ENCODE data around the gene ARID3A. TPM values are rescaled to one million over a fixed set of nuclear protein-coding genes. Genes with fewer than 3 reads are reported as not detected.

Gene ARID3A
- total and polyA plus RNA-seq, 12 donors, result 1.6 to 10.2 (median 7.4) TPM

DNA sequence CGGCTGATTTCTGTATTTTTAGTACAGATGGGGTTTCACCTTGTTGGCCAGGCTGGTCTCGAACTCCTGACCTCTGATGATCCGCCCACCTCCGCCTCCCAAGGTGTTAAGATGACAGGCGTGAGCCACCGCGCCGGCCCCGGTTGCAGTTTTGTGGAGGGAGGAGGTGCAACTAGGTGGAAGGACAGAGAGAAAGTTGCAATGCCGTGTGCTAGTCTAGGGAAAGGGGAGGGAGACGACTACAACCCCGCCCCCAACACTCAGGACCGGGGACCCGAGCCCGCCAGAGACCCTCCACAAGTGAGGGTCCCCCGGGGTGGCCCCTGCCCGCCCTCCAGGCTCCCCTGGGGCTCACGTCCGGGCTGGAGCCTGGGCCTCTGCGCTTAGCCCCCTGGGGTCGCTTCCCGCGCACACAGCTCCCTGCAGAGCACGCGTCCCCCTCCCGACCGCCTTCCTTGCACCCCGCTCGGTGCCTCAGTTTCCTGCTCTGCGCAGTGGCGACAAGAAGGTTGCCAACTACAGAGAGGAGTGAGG is 1.2 kb upstream of the ARID3A start:
- 12 to 22% (median 16%) methylated on average over 14 to 31 of the region's 31 CpGs for WGBS, 4 donors
- H3K9me3 ChIP-seq (replicated peaks in 1 of 3), result no peaks in the 10 kb centered on the region
- peak overlapping the region in 1 of 5 donors; percentile 80 for H3K27ac ChIP-seq
- TF ChIP-seq, protein P1, sequence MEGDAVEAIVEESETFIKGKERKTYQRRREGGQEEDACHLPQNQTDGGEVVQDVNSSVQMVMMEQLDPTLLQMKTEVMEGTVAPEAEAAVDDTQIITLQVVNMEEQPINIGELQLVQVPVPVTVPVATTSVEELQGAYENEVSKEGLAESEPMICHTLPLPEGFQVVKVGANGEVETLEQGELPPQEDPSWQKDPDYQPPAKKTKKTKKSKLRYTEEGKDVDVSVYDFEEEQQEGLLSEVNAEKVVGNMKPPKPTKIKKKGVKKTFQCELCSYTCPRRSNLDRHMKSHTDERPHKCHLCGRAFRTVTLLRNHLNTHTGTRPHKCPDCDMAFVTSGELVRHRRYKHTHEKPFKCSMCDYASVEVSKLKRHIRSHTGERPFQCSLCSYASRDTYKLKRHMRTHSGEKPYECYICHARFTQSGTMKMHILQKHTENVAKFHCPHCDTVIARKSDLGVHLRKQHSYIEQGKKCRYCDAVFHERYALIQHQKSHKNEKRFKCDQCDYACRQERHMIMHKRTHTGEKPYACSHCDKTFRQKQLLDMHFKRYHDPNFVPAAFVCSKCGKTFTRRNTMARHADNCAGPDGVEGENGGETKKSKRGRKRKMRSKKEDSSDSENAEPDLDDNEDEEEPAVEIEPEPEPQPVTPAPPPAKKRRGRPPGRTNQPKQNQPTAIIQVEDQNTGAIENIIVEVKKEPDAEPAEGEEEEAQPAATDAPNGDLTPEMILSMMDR (IDR thresholded peaks at IDR 0.05), result no peak
- TF ChIP-seq POLR2A (IDR thresholded peaks at IDR 0.05), result no peak
- H3K4me3 ChIP-seq, result peak overlapping the region in 2 of 4 donors; percentile 71 to 73
- no peaks in the 10 kb centered on the region for H3K36me3 ChIP-seq (replicated peaks in 1 of 2)
- intact Hi-C loops (cut with DNase I), result loop anchor here in 1 of 2 donors (5.0 kb wide), 1 partner anchor 58 kb away; the partner anchor contains the start of gene WDR18
- peaks cover 17% of the 10 kb centered on the region for H3K27me3 ChIP-seq
- peaks cover 13% of the 10 kb centered on the region in 2 donors for H3K4me1 ChIP-seq (replicated peaks in 1 of 2)
- no peak for DNase-seq

DNA sequence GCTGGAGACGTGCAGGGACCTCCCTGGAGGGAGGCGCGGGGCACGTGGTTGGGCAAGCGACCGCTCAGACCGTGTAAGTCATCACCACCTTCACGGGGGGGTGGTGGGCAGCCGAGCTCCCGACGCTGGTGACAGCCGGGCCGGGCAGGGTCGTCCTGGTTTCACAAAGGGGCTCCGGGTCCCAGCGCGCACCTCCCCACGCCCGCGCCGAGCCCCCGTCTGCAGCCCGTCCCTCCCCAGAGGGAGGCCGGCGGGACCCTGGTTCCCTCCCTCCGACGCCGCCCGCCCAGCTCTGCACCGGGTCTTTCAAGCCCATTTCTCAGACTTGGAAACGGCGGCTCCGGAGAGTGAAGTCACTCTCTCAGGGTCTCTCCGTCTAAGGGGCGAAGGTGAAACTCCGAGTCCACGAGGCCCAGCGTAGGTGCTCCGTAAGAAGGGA is 729 bp upstream of the ARID3A start:
- no peaks in the 10 kb centered on the region for H3K9me3 ChIP-seq (replicated peaks in 1 of 3)
- intact Hi-C loops (cut with DNase I), result no loop called here
- H3K4me1 ChIP-seq (replicated peaks in 1 of 2), result peaks cover 12 to 13% of the 10 kb centered on the region in 2 donors
- no peaks in the 10 kb centered on the region for H3K36me3 ChIP-seq (replicated peaks in 1 of 2)
- H3K27me3 ChIP-seq, result peaks cover 13% of the 10 kb centered on the region
- peak overlapping the region in 3 of 4 donors; percentile 16 to 73 (median 71) for H3K4me3 ChIP-seq
- peak overlapping the region in 4 of 5 donors; percentile 29 to 81 (median 76) for H3K27ac ChIP-seq
- no peak for TF ChIP-seq POLR2A (IDR thresholded peaks at IDR 0.05)
- TF ChIP-seq, protein P1 (IDR thresholded peaks at IDR 0.05), result no peak
- DNase-seq, result peak in 3 of 7 donors; percentile 46 to 54 (median 53)
- WGBS, 4 donors, result 0% methylated on average over 18 to 39 of the region's 39 CpGs; no CpG with 5 or more reads in 1 of the 4 donors

DNA sequence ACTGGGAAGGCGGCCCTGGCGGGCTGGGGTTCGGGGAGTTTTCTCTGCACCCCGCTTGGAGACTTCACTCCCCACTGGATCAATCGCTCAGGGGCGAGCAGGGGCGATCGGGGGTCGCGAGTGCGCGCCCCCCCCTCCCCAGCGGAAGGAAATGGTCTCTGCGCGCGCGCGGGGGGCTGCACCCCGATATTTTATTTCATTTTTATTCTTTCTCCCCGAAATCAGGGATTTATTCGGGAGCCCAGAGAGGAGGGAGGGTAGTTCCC is 421 bp downstream of the ARID3A start:
- intact Hi-C loops (cut with DNase I), result no loop called here
- no peaks in the 10 kb centered on the region for H3K9me3 ChIP-seq (replicated peaks in 1 of 3)
- WGBS, 4 donors, result 0 to 1% (median 0%) methylated on average over 16 to 21 of the region's 21 CpGs
- no peaks in the 10 kb centered on the region for H3K36me3 ChIP-seq (replicated peaks in 1 of 2)
- H3K27ac ChIP-seq, result peak overlapping the region in 4 of 5 donors; percentile 58 to 81 (median 76)
- TF ChIP-seq POLR2A (IDR thresholded peaks at IDR 0.05), result no peak
- TF ChIP-seq, protein P1 (IDR thresholded peaks at IDR 0.05), result no peak
- peak overlapping the region; percentile 60 to 73 (median 66) for H3K4me3 ChIP-seq
- DNase-seq, result no peak
- peaks cover 5 to 13% of the 10 kb centered on the region in 2 donors for H3K4me1 ChIP-seq (replicated peaks in 1 of 2)
- H3K27me3 ChIP-seq, result peaks cover 1% of the 10 kb centered on the region

DNA sequence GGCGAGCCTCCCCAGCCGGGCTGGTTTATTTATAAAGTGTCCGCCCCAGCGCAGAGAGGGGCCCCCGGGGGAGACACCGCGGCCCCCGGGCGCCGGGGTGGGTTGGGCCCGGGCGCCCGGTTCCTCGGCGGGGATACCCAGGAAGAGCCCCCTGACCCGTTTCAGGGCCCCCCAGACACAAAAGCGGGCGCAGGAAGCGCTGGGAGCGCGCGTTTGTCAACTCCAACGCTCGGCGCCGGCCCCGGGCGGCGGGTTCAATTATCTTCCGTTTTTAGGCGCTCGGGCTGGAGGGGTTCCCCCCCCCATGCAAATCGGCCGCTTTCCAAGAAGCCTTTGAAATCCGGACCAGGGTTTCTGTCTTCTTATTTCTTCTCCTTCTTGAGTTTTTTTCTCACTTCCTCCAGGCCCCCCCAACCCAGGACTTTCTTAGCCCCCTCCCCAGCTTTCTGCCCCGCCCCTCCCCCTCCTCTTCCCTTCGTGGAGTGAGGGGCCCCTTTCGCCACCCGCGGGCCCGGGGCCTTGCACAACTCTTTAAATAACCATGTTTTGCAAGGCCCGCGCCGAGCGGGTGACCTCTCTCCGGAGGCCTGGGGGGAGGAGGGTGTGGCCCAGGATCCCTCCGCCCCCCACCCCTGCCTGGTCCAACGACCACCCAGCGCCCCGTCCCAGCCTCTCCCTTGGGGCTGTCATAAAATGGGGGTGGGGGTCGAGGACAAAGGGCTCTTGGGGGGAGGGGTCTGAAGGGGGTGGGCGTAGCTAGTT is 935 bp downstream of the ARID3A start:
- no peaks in the 10 kb centered on the region for H3K36me3 ChIP-seq (replicated peaks in 1 of 2)
- WGBS, 4 donors, result 0 to 1% (median 0%) methylated on average over 18 to 52 of the region's 52 CpGs
- H3K4me3 ChIP-seq, result peak overlapping the region; percentile 60 to 73 (median 66)
- H3K9me3 ChIP-seq (replicated peaks in 1 of 3), result no peaks in the 10 kb centered on the region
- TF ChIP-seq, protein P1 (IDR thresholded peaks at IDR 0.05), result no peak
- TF ChIP-seq POLR2A (IDR thresholded peaks at IDR 0.05), result no peak
- intact Hi-C loops (cut with DNase I), result no loop called here
- no peaks in the 10 kb centered on the region for H3K27me3 ChIP-seq
- H3K4me1 ChIP-seq (replicated peaks in 1 of 2), result peaks cover 5 to 13% of the 10 kb centered on the region in 2 donors
- H3K27ac ChIP-seq, result peak overlapping the region in 4 of 5 donors; percentile 58 to 81 (median 76)
- DNase-seq, result peak; percentile 70 to 84 (median 71)
